COLO829 (cell line): ENCODE results near the gene LIN7C.

Source experiments
- DNase-seq: peaks from one replicate; pipeline ENCODE4 v3.0.0; 2012; ENCODE audit warnings: low spot score

LIN7C gene

DNA sequence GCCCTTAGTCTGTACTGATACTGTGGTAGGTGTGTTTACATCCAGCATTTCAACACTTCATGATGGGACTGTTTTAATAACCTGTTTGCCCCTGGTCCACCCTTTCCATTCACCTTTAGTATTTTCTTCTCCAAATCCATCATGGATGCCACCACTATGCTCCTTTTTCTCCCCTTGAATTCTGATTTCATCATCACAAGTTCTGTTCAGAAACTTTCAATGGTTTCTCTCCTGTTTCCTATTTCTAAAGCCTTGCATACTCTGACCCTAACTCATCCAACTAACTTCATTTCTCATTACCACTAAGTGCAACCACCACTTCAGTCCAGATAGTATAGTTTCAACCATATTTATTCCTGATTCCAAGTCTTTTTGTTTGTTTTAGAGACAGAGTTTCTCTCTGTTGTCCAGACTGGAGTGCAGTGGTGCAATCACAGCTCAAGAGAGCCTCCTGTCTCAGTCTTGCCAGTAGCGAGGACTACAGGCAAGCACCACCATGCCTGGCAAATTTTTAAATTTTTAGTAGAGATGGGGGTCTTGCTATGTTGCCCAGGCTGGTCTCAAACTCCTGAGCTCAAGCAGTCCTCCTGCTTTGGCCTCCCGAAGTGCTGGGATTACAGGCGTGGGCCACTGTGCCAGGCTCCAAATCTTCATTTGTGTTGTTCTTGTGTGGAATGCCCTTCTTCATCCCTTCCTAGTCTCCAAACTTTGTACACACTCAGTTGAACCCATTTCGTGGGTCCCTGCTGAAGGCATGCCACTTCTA is 1.2 kb upstream of the LIN7C start:
- no peak for DNase-seq

GRCh38 chr11:27505781-27506180 is 788 bp downstream of the LIN7C start:
- no peak for DNase-seq

DNA sequence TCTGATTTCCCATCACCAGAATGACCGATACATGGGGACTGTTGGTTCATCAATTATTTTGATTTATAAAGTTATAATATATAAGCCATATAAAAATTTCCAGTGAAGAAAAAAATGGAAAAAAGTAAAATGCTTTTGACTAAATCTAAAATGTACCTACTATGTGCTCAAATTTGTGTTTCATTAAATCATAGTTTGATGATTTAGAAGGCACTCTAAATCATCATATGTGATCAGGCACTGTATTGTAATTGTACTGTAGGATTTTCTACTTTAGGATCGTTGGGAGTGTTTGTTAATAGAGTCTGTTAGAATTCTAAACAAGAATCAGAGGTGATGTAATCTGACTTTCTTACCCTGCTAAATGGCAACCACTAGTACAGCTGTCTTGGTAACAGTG is 2.4 kb downstream of the LIN7C start:
- DNase-seq, result no peak

DNA sequence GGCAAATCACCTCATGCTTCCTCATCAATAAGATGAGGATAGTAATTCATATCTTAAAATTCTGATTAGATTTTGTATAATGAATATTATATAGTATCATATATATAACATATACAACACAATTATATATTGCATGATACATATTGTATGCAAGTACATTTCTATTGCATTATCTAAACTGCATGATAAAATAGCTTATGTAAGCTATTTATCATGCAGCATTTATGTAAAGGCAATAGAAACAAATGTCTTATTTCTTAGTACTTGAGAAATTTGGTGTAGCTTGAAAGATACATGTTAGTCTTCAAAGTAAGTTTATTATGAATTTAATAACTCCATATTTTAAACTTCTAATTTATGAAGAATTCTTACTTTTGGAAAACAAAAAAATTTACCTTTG is 5.5 kb downstream of the LIN7C start:
- no peak for DNase-seq

- DNase-seq, result no peak
Observed at GRCh38 chr11:27497911-27498310, 8.7 kb downstream of the LIN7C start.

GRCh38 chr11:27497284-27497866 is 9.2 kb downstream of the LIN7C start:
- DNase-seq, result peak; percentile 27

DNA sequence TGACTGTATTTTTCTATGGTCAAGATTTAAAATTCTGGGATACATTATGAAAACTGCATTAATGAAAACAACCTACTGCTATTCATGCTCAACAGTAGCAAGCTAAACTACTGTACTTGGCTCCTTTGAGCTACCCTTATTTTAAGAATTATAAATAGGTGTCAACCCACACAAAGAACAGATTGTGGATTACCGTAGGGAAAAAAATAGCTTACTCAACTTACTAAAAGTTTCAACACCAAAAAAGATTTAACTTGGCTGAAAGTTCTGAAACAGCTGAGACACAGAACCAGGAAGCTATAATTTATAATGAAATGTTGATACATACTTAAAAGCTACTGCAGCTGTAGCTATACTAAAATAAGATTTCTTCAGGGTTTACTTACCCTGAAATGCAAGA is 10.1 kb downstream of the LIN7C start:
- no peak for DNase-seq

GRCh38 chr11:27495710-27496300 is 10.8 kb downstream of the LIN7C start:
- DNase-seq, result no peak

GRCh38 chr11:27489092-27489491 is 17.5 kb downstream of the LIN7C start:
- DNase-seq, result no peak

DNA sequence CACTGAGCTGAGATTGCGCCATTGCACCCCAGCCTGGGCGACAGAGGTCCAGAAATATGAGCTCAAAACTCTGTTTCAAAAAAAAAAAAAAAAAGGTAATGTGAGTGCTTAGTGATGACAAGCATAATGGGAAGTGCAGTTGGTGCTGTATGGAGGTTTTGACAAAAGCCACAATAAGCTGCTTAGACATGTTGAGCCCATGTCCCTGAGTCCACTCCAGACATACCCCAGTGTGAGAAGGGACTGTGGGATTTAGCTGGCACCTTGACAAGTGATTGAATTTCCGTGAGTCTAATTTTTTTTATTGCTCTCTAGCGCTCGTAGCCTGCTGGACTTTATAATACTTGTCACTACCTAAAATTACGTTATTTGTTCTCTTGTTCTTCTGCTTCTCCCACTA is 18.9 kb downstream of the LIN7C start:
- no peak for DNase-seq

GRCh38 chr11:27485930-27486773 is 20.4 kb downstream of the LIN7C start:
- peak; percentile 55 for DNase-seq

GRCh38 chr11:27482793-27483192 is 23.8 kb downstream of the LIN7C start:
- no peak for DNase-seq

DNA sequence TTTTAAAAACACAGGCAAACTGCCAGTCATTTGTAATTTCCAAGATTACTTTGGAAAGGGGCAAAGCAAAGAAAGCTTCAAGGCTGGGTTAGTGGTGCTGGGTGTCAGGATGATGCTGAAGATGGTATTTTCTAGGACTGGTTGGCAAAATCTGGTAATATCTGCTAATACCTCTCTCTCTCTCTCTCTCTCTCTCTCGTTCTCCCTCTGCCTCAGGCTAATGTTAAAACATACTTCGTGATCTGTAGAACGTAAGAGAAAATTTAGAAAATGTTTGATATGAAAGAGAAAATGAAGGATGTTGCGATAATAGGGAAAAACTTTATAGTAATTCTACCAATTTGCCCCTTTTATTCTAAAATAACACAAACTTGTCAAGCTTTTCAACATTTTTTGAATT is 24.6 kb downstream of the LIN7C start:
- no peak for DNase-seq

DNA sequence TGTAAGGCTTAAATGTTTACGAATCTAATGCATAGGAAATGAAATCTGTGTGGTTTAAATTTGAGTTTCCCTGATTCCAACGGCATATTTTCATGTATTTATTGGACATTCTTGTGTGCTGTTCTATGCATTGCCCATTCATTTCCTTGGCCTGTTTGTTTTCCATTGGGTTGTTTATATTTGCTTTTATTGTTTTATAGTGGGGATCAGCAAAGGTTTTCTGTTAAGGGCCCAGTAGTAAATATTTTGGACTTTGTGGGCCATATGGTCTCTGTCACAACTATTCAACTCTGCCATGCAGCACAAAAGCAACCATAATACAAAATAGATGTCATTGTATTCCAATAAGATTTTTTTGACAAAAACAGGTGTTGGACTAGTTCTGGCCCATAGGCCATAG is 28.7 kb downstream of the LIN7C start:
- no peak for DNase-seq

DNA sequence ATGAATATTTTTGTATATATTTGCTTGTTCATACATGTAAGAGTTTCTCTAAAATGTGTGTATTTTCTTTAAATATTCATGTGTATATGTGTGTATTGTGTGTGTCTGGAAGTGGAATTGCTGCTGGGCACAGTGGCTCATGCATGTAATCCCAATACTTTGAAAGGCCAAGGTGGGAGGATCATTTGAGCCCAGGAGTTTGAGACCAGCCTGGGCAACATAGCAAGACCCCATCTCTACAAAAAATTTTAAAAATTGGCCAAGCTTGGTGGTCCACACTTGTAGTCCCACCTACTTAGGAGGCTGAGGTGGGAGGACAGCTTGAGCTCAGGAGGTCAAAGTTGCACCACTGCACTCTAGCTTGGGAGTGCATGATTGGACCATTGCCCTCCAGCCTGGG is 29.3 kb downstream of the LIN7C start:
- no peak for DNase-seq

DNA sequence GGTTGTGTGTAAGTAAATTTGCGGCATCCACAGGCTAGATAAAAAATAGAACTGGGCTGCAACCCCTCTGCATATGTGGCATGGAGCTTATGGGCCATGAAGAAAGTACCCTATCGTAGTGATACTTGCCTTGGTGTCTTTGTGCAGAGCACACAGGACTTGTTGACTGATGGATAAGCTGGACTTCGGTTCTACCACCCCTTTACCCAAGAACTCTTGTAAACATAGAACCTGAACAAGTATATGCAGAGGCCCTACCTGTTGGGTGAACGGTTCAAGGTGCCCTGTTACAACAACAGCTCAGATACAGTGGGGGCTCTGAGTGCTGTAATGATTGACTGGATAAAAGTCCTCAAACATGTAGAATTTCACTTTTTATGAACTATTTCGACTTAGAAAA is 30.9 kb downstream of the LIN7C start:
- no peak for DNase-seq

GRCh38 chr11:27473017-27473406 is 33.6 kb downstream of the LIN7C start:
- DNase-seq, result no peak

DNA sequence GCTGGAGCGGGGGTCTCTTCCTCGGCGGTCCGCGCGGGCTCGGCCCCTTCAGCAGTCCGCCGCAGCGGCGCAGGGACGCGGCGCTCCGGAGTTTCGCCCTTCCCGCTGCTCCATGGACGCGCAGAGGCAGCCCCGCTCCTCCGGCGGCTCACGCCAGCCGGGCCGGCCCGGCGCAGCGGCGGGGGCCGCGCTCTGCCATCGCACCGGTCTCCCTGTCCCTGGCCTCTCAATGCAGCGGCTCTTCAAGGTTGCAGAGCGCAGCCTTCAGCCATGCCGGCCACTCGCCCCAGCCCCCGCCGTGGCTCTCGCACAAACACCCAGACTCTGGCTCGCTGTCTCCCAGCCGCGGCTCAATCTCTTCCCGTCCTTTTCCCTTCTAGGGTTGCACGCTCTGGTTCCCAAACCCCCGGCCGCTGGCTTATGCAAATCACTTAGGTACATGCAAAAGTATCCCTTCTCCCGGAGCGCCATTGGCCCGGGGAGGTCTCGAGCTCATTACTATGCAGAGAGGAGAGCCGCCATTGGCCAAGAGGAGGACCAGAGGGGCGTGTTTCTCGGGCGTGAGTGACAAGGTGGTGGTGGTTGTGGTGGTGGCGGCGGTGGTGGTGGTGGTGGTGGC is 34.1 kb downstream of the LIN7C start, which contains the start of gene LGR4:
Gene LGR4 (minus strand): TSS at position 393 of the 619 bp plus-strand sequence. CDS start 488 bp downstream, outside the sequence.
- DNase-seq, result peak; percentile 79

GRCh38 chr11:27471589-27472397 is 34.8 kb downstream of the LIN7C start:
- DNase-seq, result no peak

DNA sequence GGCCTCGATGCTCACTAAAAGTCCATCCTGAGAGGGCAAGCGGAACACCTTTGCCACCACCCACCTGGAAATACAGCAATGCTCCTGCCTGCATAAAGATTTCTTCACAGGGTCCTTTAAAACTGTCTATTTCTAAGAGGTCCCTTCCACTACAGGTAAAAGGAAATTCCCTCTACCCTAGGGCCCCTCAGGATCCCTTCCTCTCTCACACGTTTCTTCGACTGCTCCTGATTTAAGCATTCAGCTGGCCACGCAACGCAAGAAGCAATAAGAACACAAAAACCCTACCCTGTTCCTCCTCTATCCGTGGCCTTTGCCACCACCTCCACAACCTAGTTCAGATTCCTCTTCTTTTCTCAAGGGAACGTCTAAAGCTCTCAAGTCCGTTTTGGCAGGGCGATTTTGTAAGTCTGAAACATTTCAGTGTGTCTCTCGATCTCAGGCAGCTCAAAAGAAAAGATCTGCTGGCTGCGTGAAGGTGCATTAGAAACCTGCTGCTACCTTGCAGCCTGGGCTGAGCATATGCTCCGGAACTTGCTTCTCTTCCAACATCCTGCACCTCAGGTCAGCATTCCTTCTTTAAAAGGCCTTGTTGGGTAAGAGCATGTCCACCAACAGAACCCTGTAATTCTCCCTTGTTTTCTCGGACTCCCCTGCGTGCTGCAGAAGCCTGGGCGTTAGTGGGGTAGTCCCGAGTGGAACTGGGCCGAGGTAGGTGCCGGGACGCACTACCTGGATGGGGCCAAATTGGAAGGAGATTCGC is 35.6 kb downstream of the LIN7C start:
- DNase-seq, result no peak
